GM21825 (cell line): Measurements from ENCODE around the gene FAM83B.
"Not testable (repeated sequence)": the region's sequence is repeated elsewhere in the genome, so short reads cannot be mapped to it uniquely, and the experiment has no call there.

Source experiments
- ATAC-seq: cut with Tn5 transposase; IDR thresholded peaks from one replicate; pipeline ENCODE4 v1.9.1; 2021; ENCODE audit warnings: mild to moderate bottlenecking, moderate library complexity; ENCODE audit not compliant: unreplicated experiment

FAM83B gene

GRCh38 chr6:54971825-54972224 lies 125.3 kb downstream of the FAM83B start:
- ATAC-seq, result no peak

- not testable (repeated sequence) for ATAC-seq
Measured at GRCh38 chr6:54979161-54979560, 132.6 kb downstream of the FAM83B start.

GRCh38 chr6:54980511-54981275 lies 134.1 kb downstream of the FAM83B start:
- ATAC-seq, result no peak

- ATAC-seq, result no peak
Measured at GRCh38 chr6:54981276-54981609, 134.7 kb downstream of the FAM83B start.

- no peak for ATAC-seq
Measured at GRCh38 chr6:54981647-54982046, 135.1 kb downstream of the FAM83B start.

GRCh38 chr6:54987633-54988290 lies 141.2 kb downstream of the FAM83B start:
- no peak for ATAC-seq

GRCh38 chr6:54988576-54988975 lies 142.0 kb downstream of the FAM83B start:
- ATAC-seq, result no peak

- ATAC-seq, result no peak
Measured at GRCh38 chr6:54990001-54990400, 143.4 kb downstream of the FAM83B start.
